ENCODE data around the gene ETV6. TPM values are rescaled to one million over a fixed set of nuclear protein-coding genes. Genes with fewer than 3 reads are reported as not detected.

ETV6 gene
- total and polyA plus RNA-seq, 2 of the 8 experiments (the other 6 are each of a cell fraction or from before 2014, with no cell fraction given), result 5.5 to 23.9 TPM

DNA sequence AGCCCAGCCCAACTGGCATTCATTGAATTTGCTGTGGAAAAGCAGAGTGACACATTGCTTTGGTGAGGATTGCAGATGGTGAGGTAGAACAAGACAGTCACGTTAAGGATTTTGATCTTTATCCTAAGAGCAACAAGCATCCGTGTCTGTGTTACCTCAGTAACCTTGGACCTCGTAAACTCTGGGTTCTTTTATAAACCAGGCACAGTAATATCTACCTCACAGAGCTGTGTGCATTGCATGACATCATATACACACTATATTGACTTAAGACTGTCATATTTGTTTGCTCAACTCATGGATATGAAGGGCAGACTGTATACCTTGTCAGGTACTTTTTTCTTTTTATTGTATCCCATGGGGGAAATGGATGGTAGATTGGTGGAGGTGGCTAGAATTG lies 156.2 kb downstream of the ETV6 start (continued):
- TF ChIP-seq, protein P1, sequence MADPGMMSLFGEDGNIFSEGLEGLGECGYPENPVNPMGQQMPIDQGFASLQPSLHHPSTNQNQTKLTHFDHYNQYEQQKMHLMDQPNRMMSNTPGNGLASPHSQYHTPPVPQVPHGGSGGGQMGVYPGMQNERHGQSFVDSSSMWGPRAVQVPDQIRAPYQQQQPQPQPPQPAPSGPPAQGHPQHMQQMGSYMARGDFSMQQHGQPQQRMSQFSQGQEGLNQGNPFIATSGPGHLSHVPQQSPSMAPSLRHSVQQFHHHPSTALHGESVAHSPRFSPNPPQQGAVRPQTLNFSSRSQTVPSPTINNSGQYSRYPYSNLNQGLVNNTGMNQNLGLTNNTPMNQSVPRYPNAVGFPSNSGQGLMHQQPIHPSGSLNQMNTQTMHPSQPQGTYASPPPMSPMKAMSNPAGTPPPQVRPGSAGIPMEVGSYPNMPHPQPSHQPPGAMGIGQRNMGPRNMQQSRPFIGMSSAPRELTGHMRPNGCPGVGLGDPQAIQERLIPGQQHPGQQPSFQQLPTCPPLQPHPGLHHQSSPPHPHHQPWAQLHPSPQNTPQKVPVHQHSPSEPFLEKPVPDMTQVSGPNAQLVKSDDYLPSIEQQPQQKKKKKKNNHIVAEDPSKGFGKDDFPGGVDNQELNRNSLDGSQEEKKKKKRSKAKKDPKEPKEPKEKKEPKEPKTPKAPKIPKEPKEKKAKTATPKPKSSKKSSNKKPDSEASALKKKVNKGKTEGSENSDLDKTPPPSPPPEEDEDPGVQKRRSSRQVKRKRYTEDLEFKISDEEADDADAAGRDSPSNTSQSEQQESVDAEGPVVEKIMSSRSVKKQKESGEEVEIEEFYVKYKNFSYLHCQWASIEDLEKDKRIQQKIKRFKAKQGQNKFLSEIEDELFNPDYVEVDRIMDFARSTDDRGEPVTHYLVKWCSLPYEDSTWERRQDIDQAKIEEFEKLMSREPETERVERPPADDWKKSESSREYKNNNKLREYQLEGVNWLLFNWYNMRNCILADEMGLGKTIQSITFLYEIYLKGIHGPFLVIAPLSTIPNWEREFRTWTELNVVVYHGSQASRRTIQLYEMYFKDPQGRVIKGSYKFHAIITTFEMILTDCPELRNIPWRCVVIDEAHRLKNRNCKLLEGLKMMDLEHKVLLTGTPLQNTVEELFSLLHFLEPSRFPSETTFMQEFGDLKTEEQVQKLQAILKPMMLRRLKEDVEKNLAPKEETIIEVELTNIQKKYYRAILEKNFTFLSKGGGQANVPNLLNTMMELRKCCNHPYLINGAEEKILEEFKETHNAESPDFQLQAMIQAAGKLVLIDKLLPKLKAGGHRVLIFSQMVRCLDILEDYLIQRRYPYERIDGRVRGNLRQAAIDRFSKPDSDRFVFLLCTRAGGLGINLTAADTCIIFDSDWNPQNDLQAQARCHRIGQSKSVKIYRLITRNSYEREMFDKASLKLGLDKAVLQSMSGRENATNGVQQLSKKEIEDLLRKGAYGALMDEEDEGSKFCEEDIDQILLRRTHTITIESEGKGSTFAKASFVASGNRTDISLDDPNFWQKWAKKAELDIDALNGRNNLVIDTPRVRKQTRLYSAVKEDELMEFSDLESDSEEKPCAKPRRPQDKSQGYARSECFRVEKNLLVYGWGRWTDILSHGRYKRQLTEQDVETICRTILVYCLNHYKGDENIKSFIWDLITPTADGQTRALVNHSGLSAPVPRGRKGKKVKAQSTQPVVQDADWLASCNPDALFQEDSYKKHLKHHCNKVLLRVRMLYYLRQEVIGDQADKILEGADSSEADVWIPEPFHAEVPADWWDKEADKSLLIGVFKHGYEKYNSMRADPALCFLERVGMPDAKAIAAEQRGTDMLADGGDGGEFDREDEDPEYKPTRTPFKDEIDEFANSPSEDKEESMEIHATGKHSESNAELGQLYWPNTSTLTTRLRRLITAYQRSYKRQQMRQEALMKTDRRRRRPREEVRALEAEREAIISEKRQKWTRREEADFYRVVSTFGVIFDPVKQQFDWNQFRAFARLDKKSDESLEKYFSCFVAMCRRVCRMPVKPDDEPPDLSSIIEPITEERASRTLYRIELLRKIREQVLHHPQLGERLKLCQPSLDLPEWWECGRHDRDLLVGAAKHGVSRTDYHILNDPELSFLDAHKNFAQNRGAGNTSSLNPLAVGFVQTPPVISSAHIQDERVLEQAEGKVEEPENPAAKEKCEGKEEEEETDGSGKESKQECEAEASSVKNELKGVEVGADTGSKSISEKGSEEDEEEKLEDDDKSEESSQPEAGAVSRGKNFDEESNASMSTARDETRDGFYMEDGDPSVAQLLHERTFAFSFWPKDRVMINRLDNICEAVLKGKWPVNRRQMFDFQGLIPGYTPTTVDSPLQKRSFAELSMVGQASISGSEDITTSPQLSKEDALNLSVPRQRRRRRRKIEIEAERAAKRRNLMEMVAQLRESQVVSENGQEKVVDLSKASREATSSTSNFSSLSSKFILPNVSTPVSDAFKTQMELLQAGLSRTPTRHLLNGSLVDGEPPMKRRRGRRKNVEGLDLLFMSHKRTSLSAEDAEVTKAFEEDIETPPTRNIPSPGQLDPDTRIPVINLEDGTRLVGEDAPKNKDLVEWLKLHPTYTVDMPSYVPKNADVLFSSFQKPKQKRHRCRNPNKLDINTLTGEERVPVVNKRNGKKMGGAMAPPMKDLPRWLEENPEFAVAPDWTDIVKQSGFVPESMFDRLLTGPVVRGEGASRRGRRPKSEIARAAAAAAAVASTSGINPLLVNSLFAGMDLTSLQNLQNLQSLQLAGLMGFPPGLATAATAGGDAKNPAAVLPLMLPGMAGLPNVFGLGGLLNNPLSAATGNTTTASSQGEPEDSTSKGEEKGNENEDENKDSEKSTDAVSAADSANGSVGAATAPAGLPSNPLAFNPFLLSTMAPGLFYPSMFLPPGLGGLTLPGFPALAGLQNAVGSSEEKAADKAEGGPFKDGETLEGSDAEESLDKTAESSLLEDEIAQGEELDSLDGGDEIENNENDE (IDR thresholded peaks at IDR 0.05; ENCODE audit: insufficient replicate concordance, low read length), result no peak
- TF ChIP-seq GTF2F1 (IDR thresholded peaks at IDR 0.05; ENCODE audit: borderline replicate concordance, low read depth, low read length) (no peak), HDAC6 (IDR thresholded peaks at IDR 0.05; ENCODE audit: low read depth, low read length) (no peak)

Measured in H1 (cell line).